ENCODE results near the gene FHOD1. TPM values are rescaled to one million over a fixed set of nuclear protein-coding genes. Genes with fewer than 3 reads are reported as not detected.
A peak's percentile ranks its signal among the peaks of the same experiment; 100 is the strongest.

FHOD1 gene
- total RNA-seq, 1 experiment from 2014 or later: 96.4 TPM

GRCh38 chr16:67228034-67228785 lies 19.1 kb downstream of the FHOD1 start:
- Histone ChIP-seq H3K27me3 (replicated peaks; ENCODE audit: insufficient read depth, low read depth, low read length, poor library complexity) (no peaks in the 10 kb centered on the region), H3K36me3 (ENCODE audit: insufficient read depth, low read length, poor library complexity, severe bottlenecking) (peaks cover 47% of the 10 kb centered on the region), H3K27ac (ENCODE audit: low read depth, low read length, poor library complexity, severe bottlenecking) (no peak overlapping the region), H3K4me1 (ENCODE audit: insufficient read depth, low read length, poor library complexity, severe bottlenecking) (peaks cover 17% of the 10 kb centered on the region), H3K4me3 (ENCODE audit: low read depth, low read length, poor library complexity, severe bottlenecking) (peak overlapping the region; percentile 89), H3K9me3 (ENCODE audit: low read depth, low read length, poor library complexity, severe bottlenecking) (no peaks in the 10 kb centered on the region)
- ChIA-PET CTCF (no interaction called here), POLR2A (ENCODE audit: low non-redundant PET) (no interaction called here)
- BruUV-seq (replicated peaks): no TSS peak
- intact Hi-C loops (cut with micrococcal nuclease; ENCODE audit: unreplicated experiment): no loop called here
- no peak for DNase-seq (ENCODE audit: low spot score)
- TF ChIP-seq, protein P1, sequence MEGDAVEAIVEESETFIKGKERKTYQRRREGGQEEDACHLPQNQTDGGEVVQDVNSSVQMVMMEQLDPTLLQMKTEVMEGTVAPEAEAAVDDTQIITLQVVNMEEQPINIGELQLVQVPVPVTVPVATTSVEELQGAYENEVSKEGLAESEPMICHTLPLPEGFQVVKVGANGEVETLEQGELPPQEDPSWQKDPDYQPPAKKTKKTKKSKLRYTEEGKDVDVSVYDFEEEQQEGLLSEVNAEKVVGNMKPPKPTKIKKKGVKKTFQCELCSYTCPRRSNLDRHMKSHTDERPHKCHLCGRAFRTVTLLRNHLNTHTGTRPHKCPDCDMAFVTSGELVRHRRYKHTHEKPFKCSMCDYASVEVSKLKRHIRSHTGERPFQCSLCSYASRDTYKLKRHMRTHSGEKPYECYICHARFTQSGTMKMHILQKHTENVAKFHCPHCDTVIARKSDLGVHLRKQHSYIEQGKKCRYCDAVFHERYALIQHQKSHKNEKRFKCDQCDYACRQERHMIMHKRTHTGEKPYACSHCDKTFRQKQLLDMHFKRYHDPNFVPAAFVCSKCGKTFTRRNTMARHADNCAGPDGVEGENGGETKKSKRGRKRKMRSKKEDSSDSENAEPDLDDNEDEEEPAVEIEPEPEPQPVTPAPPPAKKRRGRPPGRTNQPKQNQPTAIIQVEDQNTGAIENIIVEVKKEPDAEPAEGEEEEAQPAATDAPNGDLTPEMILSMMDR (conservative IDR thresholded peaks at IDR 0.05; ENCODE audit: low read depth, low read length): no peak
- TF ChIP-seq EZH2 (IDR thresholded peaks at IDR 0.05; ENCODE audit: borderline replicate concordance, low read depth, low read length, poor library complexity, severe bottlenecking): no peak

DNA sequence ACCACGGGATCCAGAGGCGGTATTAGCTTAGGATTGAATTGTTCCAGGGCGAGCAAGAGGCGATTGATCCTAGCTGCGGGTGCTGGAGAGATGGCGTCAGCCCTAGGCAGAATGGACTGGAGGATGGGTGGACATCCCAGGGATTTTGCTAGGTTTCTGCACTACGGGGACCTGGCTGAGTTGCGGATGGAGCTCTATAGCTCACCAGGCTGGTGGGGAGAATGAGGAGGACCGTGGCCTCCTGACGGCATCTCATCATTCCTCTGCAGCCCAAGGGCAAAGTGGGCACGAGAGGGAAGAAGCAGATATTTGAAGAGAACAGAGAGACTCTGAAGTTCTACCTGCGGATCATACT lies 19.7 kb downstream of the FHOD1 start:
- no peaks in the 10 kb centered on the region for H3K27me3 ChIP-seq (replicated peaks; ENCODE audit: insufficient read depth, low read depth, low read length, poor library complexity)
- peak overlapping the region; percentile 60 for H3K27ac ChIP-seq (ENCODE audit: low read depth, low read length, poor library complexity, severe bottlenecking)
- TF ChIP-seq, protein P1 (conservative IDR thresholded peaks at IDR 0.05; ENCODE audit: low read depth, low read length): no peak
- TF ChIP-seq EZH2 (IDR thresholded peaks at IDR 0.05; ENCODE audit: borderline replicate concordance, low read depth, low read length, poor library complexity, severe bottlenecking): no peak
- intact Hi-C loops (cut with micrococcal nuclease; ENCODE audit: unreplicated experiment): loop anchor here (2.0 kb wide), 1 partner anchor 67 kb away; no protein-coding TSS in a partner anchor
- H3K9me3 ChIP-seq (ENCODE audit: low read depth, low read length, poor library complexity, severe bottlenecking): no peaks in the 10 kb centered on the region
- no TSS peak for BruUV-seq (replicated peaks)
- peak overlapping the region; percentile 89 for H3K4me3 ChIP-seq (ENCODE audit: low read depth, low read length, poor library complexity, severe bottlenecking)
- peaks cover 17% of the 10 kb centered on the region for H3K4me1 ChIP-seq (ENCODE audit: insufficient read depth, low read length, poor library complexity, severe bottlenecking)
- CTCF ChIA-PET: interaction anchor here (0.6 to 1.4 kb wide), 2 partner anchors 20 to 209 kb away, joined by 3 to 4 read pairs; no protein-coding TSS in a partner anchor
- POLR2A ChIA-PET (ENCODE audit: low non-redundant PET): no interaction called here
- H3K36me3 ChIP-seq (ENCODE audit: insufficient read depth, low read length, poor library complexity, severe bottlenecking): peaks cover 43% of the 10 kb centered on the region
- DNase-seq (ENCODE audit: low spot score): no peak

DNA sequence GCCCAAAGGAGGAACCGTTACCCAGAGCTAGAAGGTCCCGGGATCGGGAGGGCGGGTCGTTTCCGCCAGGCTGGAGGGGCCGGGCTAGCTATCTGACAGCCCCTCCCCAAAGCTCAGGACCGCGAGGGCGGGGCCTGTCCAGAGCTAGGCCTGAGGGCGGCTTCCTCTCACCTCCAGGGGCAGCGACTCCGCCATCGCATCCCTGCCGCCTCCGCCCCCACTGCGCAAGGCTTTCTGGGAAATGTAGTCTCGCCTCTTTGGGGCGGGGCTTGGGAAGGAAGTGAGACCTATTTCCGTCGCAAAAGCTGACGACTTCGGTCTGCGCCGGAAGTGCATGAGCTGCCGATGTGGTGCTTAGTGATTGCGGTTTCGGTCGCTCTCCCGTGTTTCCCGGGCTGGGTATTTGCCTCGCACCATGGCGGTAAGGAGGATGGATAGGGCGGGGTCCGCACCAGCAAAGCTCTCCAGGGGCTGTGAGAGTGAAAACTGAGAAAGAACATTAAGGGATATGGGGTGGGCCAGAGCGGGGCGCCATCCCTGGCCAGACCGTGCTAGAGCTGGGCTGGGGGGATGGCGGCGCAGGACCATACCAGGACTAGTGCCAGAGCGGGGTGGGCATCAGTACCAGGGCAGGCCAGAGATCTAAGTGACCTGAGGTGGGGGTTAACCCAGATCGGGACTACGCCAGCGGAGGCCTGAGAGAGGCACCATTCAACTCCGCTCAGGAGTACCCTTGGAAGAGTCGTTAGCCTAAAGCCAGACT lies 20.3 kb downstream of the FHOD1 start, which contains the start of gene TMEM208:
Gene TMEM208 (plus strand): TSS at position 327 of the 763 bp plus-strand sequence. CDS start 89 bp downstream, at position 416.
- Histone ChIP-seq H3K27me3 (replicated peaks; ENCODE audit: insufficient read depth, low read depth, low read length, poor library complexity) (no peaks in the 10 kb centered on the region), H3K9me3 (ENCODE audit: low read depth, low read length, poor library complexity, severe bottlenecking) (no peaks in the 10 kb centered on the region), H3K36me3 (ENCODE audit: insufficient read depth, low read length, poor library complexity, severe bottlenecking) (peaks cover 39% of the 10 kb centered on the region), H3K4me3 (ENCODE audit: low read depth, low read length, poor library complexity, severe bottlenecking) (peak within 1 kb of the TSS; percentile 89), H3K27ac (ENCODE audit: low read depth, low read length, poor library complexity, severe bottlenecking) (peak within 1 kb of the TSS; percentile 60), H3K4me1 (ENCODE audit: insufficient read depth, low read length, poor library complexity, severe bottlenecking) (peaks cover 17% of the 10 kb centered on the region)
- intact Hi-C loops (cut with micrococcal nuclease; ENCODE audit: unreplicated experiment): loop anchor here (2.0 kb wide), 1 partner anchor 66 kb away; no protein-coding TSS in a partner anchor
- BruUV-seq (replicated peaks): no TSS peak
- DNase-seq (ENCODE audit: low spot score): peak; percentile 99
- TF ChIP-seq, protein P1 (conservative IDR thresholded peaks at IDR 0.05; ENCODE audit: low read depth, low read length): peak; percentile 30; the same call in 1 of the 2 replicates
- TF ChIP-seq EZH2 (IDR thresholded peaks at IDR 0.05; ENCODE audit: borderline replicate concordance, low read depth, low read length, poor library complexity, severe bottlenecking): no peak
- ChIA-PET POLR2A (ENCODE audit: low non-redundant PET) (interaction anchor here (0.6 kb wide), 1 partner anchor 54 kb away, joined by 3 read pairs; no protein-coding TSS in a partner anchor), CTCF (interaction anchor here (0.6 to 1.4 kb wide), 3 partner anchors 19 to 209 kb away, joined by 3 to 4 read pairs (median 3); no protein-coding TSS in a partner anchor)
